DMS53 treated with DMSO at 0.1 percent for 48 hours (cell line): ENCODE measurements around the gene IPPK.

Source experiments
- DNase-seq: peaks from one replicate; lab custom pipeline; 2025; ENCODE audit not compliant: unreplicated experiment; lab: John Stamatoyannopoulos, UW

Gene IPPK

GRCh38 chr9:92696619-92697018 lies 26.7 kb upstream of the IPPK start:
- no peak for DNase-seq

GRCh38 chr9:92686954-92687353 lies 17.0 kb upstream of the IPPK start:
- no peak for DNase-seq

- DNase-seq = no peak
These were observed 15.1 kb upstream of the IPPK start for GRCh38 chr9:92685022-92685421.

GRCh38 chr9:92682269-92682668 lies 12.3 kb upstream of the IPPK start:
- no peak for DNase-seq

- no peak for DNase-seq
These were observed 10.5 kb upstream of the IPPK start for GRCh38 chr9:92680166-92681119.

- DNase-seq = no peak
These were observed 9.7 kb upstream of the IPPK start for GRCh38 chr9:92679413-92680165.

- no peak for DNase-seq
These were observed 1.4 kb upstream of the IPPK start for GRCh38 chr9:92671323-92671722.

GRCh38 chr9:92669527-92669889 lies 423 bp downstream of the IPPK start:
- no peak for DNase-seq

- peak; percentile 3 for DNase-seq
These were observed 995 bp downstream of the IPPK start for GRCh38 chr9:92668746-92669526.

- no peak for DNase-seq
These were observed 2.9 kb downstream of the IPPK start for GRCh38 chr9:92666912-92667532.

GRCh38 chr9:92666236-92666635 lies 3.7 kb downstream of the IPPK start:
- no peak for DNase-seq

GRCh38 chr9:92665836-92666235 lies 4.1 kb downstream of the IPPK start:
- DNase-seq = no peak

- no peak for DNase-seq
These were observed 5.4 kb downstream of the IPPK start for GRCh38 chr9:92664394-92665152.

- no peak for DNase-seq
These were observed 6.0 kb downstream of the IPPK start for GRCh38 chr9:92663951-92664350.

GRCh38 chr9:92663126-92663525 lies 6.8 kb downstream of the IPPK start:
- DNase-seq = no peak

- DNase-seq = no peak
These were observed 8.2 kb downstream of the IPPK start for GRCh38 chr9:92661743-92662142.

GRCh38 chr9:92661127-92661526 lies 8.8 kb downstream of the IPPK start:
- no peak for DNase-seq

GRCh38 chr9:92660266-92660665 lies 9.7 kb downstream of the IPPK start:
- no peak for DNase-seq

- no peak for DNase-seq
These were observed 10.3 kb downstream of the IPPK start for GRCh38 chr9:92659601-92660000.

- DNase-seq = no peak
These were observed 11.3 kb downstream of the IPPK start for GRCh38 chr9:92658611-92659010.
